Kidney (tissue), 14 donors: ENCODE measurements around the gene GDF10. TPM values are rescaled to one million over a fixed set of nuclear protein-coding genes. Genes with fewer than 3 reads are reported as not detected.

ENCODE experiments used
- DNase-seq, 5 donors: peaks; one replicate each; pipeline ENCODE4 v3.0.0-alpha.2; 2013 to 2020
- FAIRE-seq: peaks from 2 replicates; lab custom pipeline; 2012; peaks lifted over from hg19 to GRCh38; lab: Jason Lieb, UNC
- H3K27ac ChIP-seq, 2 donors: one replicate each; pipeline ENCODE4 v1.7.0; 2013; ENCODE audit warnings: low read depth in 2 of 2, low read length in 2 of 2, inconsistent platforms in 1 of 2
- H3K27me3 ChIP-seq: one replicate; pipeline ENCODE4 v1.7.1; 2013; ENCODE audit warnings: low read length, inconsistent platforms; ENCODE audit not compliant: control insufficient read depth, insufficient read depth
- H3K36me3 ChIP-seq, 3 donors: one replicate each; pipeline versions ENCODE4 v1.7.0 to v1.7.1; 2013; ENCODE audit warnings: low read length in 3 of 3, control low read depth in 1 of 3, inconsistent platforms in 1 of 3; ENCODE audit not compliant: insufficient read depth in 3 of 3, control insufficient read depth in 2 of 3
- H3K4me1 ChIP-seq, 3 donors: one replicate each; pipeline versions ENCODE4 v1.7.0 to v1.7.1; 2013; ENCODE audit warnings: low read length in 3 of 3, inconsistent platforms in 1 of 3, low read depth in 1 of 3; ENCODE audit not compliant: control insufficient read depth in 2 of 3, insufficient read depth in 2 of 3
- H3K4me3 ChIP-seq, 3 donors: one replicate each; pipeline versions ENCODE4 v1.7.0 to v1.8.1; 2013; ENCODE audit warnings: low read length in 3 of 3, control low read depth in 1 of 3, inconsistent platforms in 1 of 3
- H3K9ac ChIP-seq, 3 donors: one replicate each; pipeline versions ENCODE4 v1.7.0 to v1.7.1; 2013; ENCODE audit warnings: low read length in 3 of 3, control low read depth in 1 of 3, inconsistent platforms in 1 of 3
- H3K9me3 ChIP-seq, 3 donors: one replicate each; pipeline versions ENCODE4 v1.7.0 to v1.7.1; 2013; ENCODE audit warnings: low read length in 3 of 3, control low read depth in 1 of 3, inconsistent platforms in 1 of 3; ENCODE audit not compliant: control insufficient read depth in 2 of 3, insufficient read depth in 1 of 3
- intact Hi-C: fragments of 100-400 bp; cut with DNase I; formaldehyde crosslinking; loops from one replicate; pipeline ENCODE4 v1.11.1; 2022
- polyA plus RNA-seq: library from polyadenylated mRNA; stranded (reverse); fragments of 350-450 nt; fragmentation: Illumina TruSeq; extraction: RNeasy Lipid Tissue Mini Kit (QIAGEN cat#74804); gene quantifications from one replicate; pipeline ENCODE4 v1.2.3, GENCODE V29; 2014; ENCODE audit warnings: low read depth, low replicate concordance; ENCODE audit not compliant: insufficient read depth
- total RNA-seq: library from RNA; stranded (reverse); fragmentation: NEBNext Ultra II Directional; extraction: Animal tissue kit (Norgen Biotek cat#: 25700); gene quantifications from one replicate; pipeline ENCODE4 v1.2.1, GENCODE V29; 2021
- TF ChIP-seq, protein P1 (sequence below): IDR thresholded peaks from 3 replicates; pipeline ENCODE4 v1.5.1; 2012; ENCODE audit warnings: mild to moderate bottlenecking, moderate library complexity, borderline replicate concordance; ENCODE audit not compliant: insufficient read depth; ENCODE audit errors: extremely low read depth
- donor health status: control.
- donor health status: control.
- donor health status: control.
- donor health status: control.
- donor health status: control.
- donor health status: DM: yes; HTN: yes; CAD: no.
- donor health status: Normal renal cell carcinoma (clear cell type).

The GDF10 gene
- total and polyA plus RNA-seq, 2 donors from 2014 or later = 1.1 TPM; not detected in 1

DNA sequence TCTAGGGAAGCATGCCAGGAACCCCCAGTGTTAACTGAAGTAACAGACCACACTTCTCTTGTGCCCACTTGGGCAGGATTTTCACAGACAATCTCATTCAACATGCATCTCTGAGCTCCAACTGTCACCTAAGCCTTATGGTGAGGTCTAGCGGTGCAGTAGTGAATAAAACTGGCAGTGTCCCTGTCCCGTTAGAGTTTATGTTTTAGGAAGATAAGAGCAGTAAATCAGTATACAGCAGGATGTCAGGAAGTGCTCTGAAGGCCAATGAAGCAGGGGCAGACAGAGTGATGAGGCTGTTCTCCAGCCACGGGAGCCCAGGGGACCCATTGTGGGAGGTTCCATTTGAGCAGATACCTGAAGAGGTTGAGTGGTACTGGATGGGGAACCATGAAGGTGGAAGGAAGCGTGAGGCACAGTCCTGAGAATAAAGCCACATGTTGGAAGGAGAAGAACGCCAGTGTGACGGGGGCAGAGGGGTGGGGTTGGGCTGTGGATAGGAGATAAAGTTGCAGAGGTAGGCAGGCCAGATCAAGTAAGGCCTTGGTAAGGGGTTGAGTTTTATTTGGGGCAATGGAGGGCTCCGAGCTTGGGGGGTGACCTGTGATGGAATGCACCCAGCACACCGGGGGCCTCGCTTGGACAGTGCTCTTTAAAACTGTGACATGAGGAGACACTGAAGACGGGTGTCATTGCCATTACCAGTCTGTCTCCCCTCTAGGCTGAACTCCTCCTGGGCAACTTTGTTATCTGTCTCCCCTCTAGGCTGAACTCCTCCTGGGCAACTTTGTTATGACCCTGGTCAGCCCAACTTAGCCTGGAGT is 6.6 kb downstream of the GDF10 start:
- DNase-seq (no peak), FAIRE-seq (no peak)
- Histone ChIP-seq H3K4me3 (no peak overlapping the region), H3K4me1 (no peaks in the 10 kb centered on the region), H3K27ac (no peak overlapping the region), H3K27me3 (no peaks in the 10 kb centered on the region), H3K9me3 (no peaks in the 10 kb centered on the region), H3K36me3 (no peaks in the 10 kb centered on the region), H3K9ac (no peak overlapping the region)
- intact Hi-C loops = no loop called here
- TF ChIP-seq, protein P1, sequence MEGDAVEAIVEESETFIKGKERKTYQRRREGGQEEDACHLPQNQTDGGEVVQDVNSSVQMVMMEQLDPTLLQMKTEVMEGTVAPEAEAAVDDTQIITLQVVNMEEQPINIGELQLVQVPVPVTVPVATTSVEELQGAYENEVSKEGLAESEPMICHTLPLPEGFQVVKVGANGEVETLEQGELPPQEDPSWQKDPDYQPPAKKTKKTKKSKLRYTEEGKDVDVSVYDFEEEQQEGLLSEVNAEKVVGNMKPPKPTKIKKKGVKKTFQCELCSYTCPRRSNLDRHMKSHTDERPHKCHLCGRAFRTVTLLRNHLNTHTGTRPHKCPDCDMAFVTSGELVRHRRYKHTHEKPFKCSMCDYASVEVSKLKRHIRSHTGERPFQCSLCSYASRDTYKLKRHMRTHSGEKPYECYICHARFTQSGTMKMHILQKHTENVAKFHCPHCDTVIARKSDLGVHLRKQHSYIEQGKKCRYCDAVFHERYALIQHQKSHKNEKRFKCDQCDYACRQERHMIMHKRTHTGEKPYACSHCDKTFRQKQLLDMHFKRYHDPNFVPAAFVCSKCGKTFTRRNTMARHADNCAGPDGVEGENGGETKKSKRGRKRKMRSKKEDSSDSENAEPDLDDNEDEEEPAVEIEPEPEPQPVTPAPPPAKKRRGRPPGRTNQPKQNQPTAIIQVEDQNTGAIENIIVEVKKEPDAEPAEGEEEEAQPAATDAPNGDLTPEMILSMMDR = no peak

DNA sequence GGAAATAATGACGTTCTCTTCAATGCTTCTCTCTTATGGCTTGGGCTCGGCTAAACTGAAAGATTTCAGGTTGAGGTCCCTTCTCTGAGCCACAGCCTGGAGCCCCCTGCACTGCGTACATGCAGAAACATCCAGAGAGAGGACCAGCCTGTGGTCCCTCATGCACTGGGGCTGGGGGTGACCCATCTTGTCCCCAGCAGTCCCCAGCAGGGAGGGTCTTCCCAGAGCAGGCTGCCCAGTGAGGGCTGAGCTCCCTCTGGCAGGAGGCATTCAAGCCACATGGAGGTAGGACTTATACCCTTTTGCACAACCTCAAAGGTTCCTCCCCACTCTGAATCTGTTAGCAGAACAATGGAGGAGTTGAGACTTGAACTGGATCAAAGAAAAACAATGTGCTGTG is 7.4 kb downstream of the GDF10 start:
- Histone ChIP-seq H3K9ac (no peak overlapping the region), H3K4me1 (no peaks in the 10 kb centered on the region), H3K27ac (no peak overlapping the region), H3K9me3 (no peaks in the 10 kb centered on the region), H3K27me3 (no peaks in the 10 kb centered on the region), H3K4me3 (no peak overlapping the region), H3K36me3 (no peaks in the 10 kb centered on the region)
- TF ChIP-seq, protein P1 = no peak
- no peak for FAIRE-seq
- no peak for DNase-seq
- intact Hi-C loops = no loop called here

DNA sequence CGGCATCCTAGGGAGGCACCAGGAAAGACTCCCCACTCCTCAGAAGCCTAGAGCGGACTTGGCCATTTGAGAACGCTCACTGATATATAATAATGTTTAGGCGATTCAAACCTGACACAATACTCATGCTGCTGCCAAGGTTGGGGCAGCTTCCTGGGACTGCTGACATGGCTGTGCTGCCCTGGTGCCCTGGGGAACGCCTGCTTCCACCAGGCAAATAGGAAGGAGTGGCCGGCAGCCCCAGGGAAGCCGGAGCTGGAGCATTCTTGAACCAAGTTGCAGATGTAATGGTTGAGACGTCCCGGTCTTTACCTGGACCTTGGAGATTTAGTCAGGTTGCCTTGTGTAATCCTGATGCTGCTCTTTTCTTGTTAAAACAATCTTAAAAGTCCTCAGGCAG is 8.8 kb downstream of the GDF10 start:
- DNase-seq = no peak
- Histone ChIP-seq H3K27me3 (no peaks in the 10 kb centered on the region), H3K4me1 (no peaks in the 10 kb centered on the region), H3K4me3 (no peak overlapping the region), H3K9me3 (no peaks in the 10 kb centered on the region), H3K36me3 (no peaks in the 10 kb centered on the region), H3K9ac (no peak overlapping the region), H3K27ac (no peak overlapping the region)
- TF ChIP-seq, protein P1 = no peak
- no peak for FAIRE-seq
- intact Hi-C loops = no loop called here
